Measurements from ENCODE around the gene COL4A5.
"Not testable (repeated sequence)": the region's sequence is repeated elsewhere in the genome, so short reads cannot be mapped to it uniquely, and the experiment has no call there.

The COL4A5 gene

GRCh38 chrX:108437349-108438109, 2.1 kb upstream of the COL4A5 start:
- Mint-ChIP-seq H3K4me3 (no peak overlapping the region), H3K27me3 (ENCODE audit: low read depth) (peaks cover 31% of the 10 kb centered on the region), H3K4me1 (ENCODE audit: low read depth) (no peaks in the 10 kb centered on the region), H3K36me3 (ENCODE audit: low read depth) (no peaks in the 10 kb centered on the region), H3K27ac (no peak overlapping the region), H3K9me3 (no peaks in the 10 kb centered on the region)

GRCh38 chrX:108438110-108438623, 1.5 kb upstream of the COL4A5 start, which contains the start of gene COL4A6:
COL4A6 (minus strand) TSS chrX:108438422; CDS start chrX:108438196, 226 bp downstream.
- H3K27ac Mint-ChIP-seq, result no peak within 1 kb of the TSS
- H3K27me3 Mint-ChIP-seq (ENCODE audit: low read depth), result peaks cover 31% of the 10 kb centered on the region
- H3K9me3 Mint-ChIP-seq, result no peaks in the 10 kb centered on the region
- H3K4me1 Mint-ChIP-seq (ENCODE audit: low read depth), result no peaks in the 10 kb centered on the region
- no peaks in the 10 kb centered on the region for H3K36me3 Mint-ChIP-seq (ENCODE audit: low read depth)
- H3K4me3 Mint-ChIP-seq, result no peak within 1 kb of the TSS

GRCh38 chrX:108439961-108440696, 491 bp downstream of the COL4A5 start:
- Mint-ChIP-seq H3K9me3 (no peaks in the 10 kb centered on the region), H3K27me3 (ENCODE audit: low read depth) (peaks cover 31% of the 10 kb centered on the region), H3K27ac (no peak overlapping the region), H3K4me3 (no peak overlapping the region), H3K4me1 (ENCODE audit: low read depth) (no peaks in the 10 kb centered on the region), H3K36me3 (ENCODE audit: low read depth) (no peaks in the 10 kb centered on the region)

- H3K9me3 Mint-ChIP-seq, result no peaks in the 10 kb centered on the region
- no peak overlapping the region for H3K27ac Mint-ChIP-seq
- no peaks in the 10 kb centered on the region for H3K4me1 Mint-ChIP-seq (ENCODE audit: low read depth)
- H3K27me3 Mint-ChIP-seq (ENCODE audit: low read depth), result peaks cover 24% of the 10 kb centered on the region
- H3K36me3 Mint-ChIP-seq (ENCODE audit: low read depth), result no peaks in the 10 kb centered on the region
- no peak overlapping the region for H3K4me3 Mint-ChIP-seq
Observed at GRCh38 chrX:108442901-108443464, 3.3 kb downstream of the COL4A5 start.

GRCh38 chrX:108447303-108447702, 7.7 kb downstream of the COL4A5 start:
- H3K36me3 Mint-ChIP-seq (ENCODE audit: low read depth), result no peaks in the 10 kb centered on the region
- H3K4me3 Mint-ChIP-seq, result no peak overlapping the region
- H3K27ac Mint-ChIP-seq, result no peak overlapping the region
- H3K27me3 Mint-ChIP-seq (ENCODE audit: low read depth), result no peaks in the 10 kb centered on the region
- no peaks in the 10 kb centered on the region for H3K9me3 Mint-ChIP-seq
- no peaks in the 10 kb centered on the region for H3K4me1 Mint-ChIP-seq (ENCODE audit: low read depth)

GRCh38 chrX:108453841-108454240, 14.2 kb downstream of the COL4A5 start:
- no peaks in the 10 kb centered on the region for H3K4me1 Mint-ChIP-seq (ENCODE audit: low read depth)
- H3K27ac Mint-ChIP-seq, result no peak overlapping the region
- no peaks in the 10 kb centered on the region for H3K27me3 Mint-ChIP-seq (ENCODE audit: low read depth)
- no peak overlapping the region for H3K4me3 Mint-ChIP-seq
- H3K9me3 Mint-ChIP-seq, result no peaks in the 10 kb centered on the region
- no peaks in the 10 kb centered on the region for H3K36me3 Mint-ChIP-seq (ENCODE audit: low read depth)

GRCh38 chrX:108456971-108457477, 17.4 kb downstream of the COL4A5 start:
- no peaks in the 10 kb centered on the region for H3K4me1 Mint-ChIP-seq (ENCODE audit: low read depth)
- H3K27me3 Mint-ChIP-seq (ENCODE audit: low read depth), result no peaks in the 10 kb centered on the region
- H3K36me3 Mint-ChIP-seq (ENCODE audit: low read depth), result no peaks in the 10 kb centered on the region
- no peaks in the 10 kb centered on the region for H3K9me3 Mint-ChIP-seq
- H3K27ac Mint-ChIP-seq, result no peak overlapping the region
- H3K4me3 Mint-ChIP-seq, result no peak overlapping the region

GRCh38 chrX:108464604-108465003, 25.0 kb downstream of the COL4A5 start:
- no peaks in the 10 kb centered on the region for H3K27me3 Mint-ChIP-seq (ENCODE audit: low read depth)
- no peaks in the 10 kb centered on the region for H3K4me1 Mint-ChIP-seq (ENCODE audit: low read depth)
- no peak overlapping the region for H3K4me3 Mint-ChIP-seq
- H3K27ac Mint-ChIP-seq, result no peak overlapping the region
- no peaks in the 10 kb centered on the region for H3K36me3 Mint-ChIP-seq (ENCODE audit: low read depth)
- H3K9me3 Mint-ChIP-seq, result no peaks in the 10 kb centered on the region

GRCh38 chrX:108468486-108468885, 28.8 kb downstream of the COL4A5 start:
- Mint-ChIP-seq H3K9me3 (no peaks in the 10 kb centered on the region), H3K4me1 (ENCODE audit: low read depth) (no peaks in the 10 kb centered on the region), H3K27me3 (ENCODE audit: low read depth) (no peaks in the 10 kb centered on the region), H3K27ac (no peak overlapping the region), H3K4me3 (no peak overlapping the region), H3K36me3 (ENCODE audit: low read depth) (no peaks in the 10 kb centered on the region)

- Mint-ChIP-seq H3K27me3 (ENCODE audit: low read depth) (no peaks in the 10 kb centered on the region), H3K4me3 (no peak overlapping the region), H3K27ac (no peak overlapping the region), H3K36me3 (ENCODE audit: low read depth) (no peaks in the 10 kb centered on the region), H3K9me3 (no peaks in the 10 kb centered on the region), H3K4me1 (ENCODE audit: low read depth) (no peaks in the 10 kb centered on the region)
Observed at GRCh38 chrX:108473979-108474378, 34.3 kb downstream of the COL4A5 start.

GRCh38 chrX:108481528-108481927, 41.9 kb downstream of the COL4A5 start:
- H3K9me3 Mint-ChIP-seq; H3K4me1 Mint-ChIP-seq (ENCODE audit: low read depth); H3K4me3 Mint-ChIP-seq; H3K27me3 Mint-ChIP-seq (ENCODE audit: low read depth); H3K27ac Mint-ChIP-seq; H3K36me3 Mint-ChIP-seq (ENCODE audit: low read depth): not testable (repeated sequence)

- no peaks in the 10 kb centered on the region for H3K9me3 Mint-ChIP-seq
- no peak overlapping the region for H3K27ac Mint-ChIP-seq
- no peaks in the 10 kb centered on the region for H3K36me3 Mint-ChIP-seq (ENCODE audit: low read depth)
- no peak overlapping the region for H3K4me3 Mint-ChIP-seq
- no peaks in the 10 kb centered on the region for H3K4me1 Mint-ChIP-seq (ENCODE audit: low read depth)
- H3K27me3 Mint-ChIP-seq (ENCODE audit: low read depth), result no peaks in the 10 kb centered on the region
Observed at GRCh38 chrX:108484251-108484650, 44.6 kb downstream of the COL4A5 start.

- Mint-ChIP-seq H3K4me3 (no peak overlapping the region), H3K4me1 (ENCODE audit: low read depth) (no peaks in the 10 kb centered on the region), H3K9me3 (no peaks in the 10 kb centered on the region), H3K27ac (no peak overlapping the region), H3K36me3 (ENCODE audit: low read depth) (no peaks in the 10 kb centered on the region), H3K27me3 (ENCODE audit: low read depth) (no peaks in the 10 kb centered on the region)
Observed at GRCh38 chrX:108485960-108486359, 46.3 kb downstream of the COL4A5 start.

- Mint-ChIP-seq H3K36me3 (ENCODE audit: low read depth) (no peaks in the 10 kb centered on the region), H3K27me3 (ENCODE audit: low read depth) (no peaks in the 10 kb centered on the region), H3K4me3 (no peak overlapping the region), H3K9me3 (no peaks in the 10 kb centered on the region), H3K27ac (no peak overlapping the region), H3K4me1 (ENCODE audit: low read depth) (no peaks in the 10 kb centered on the region)
Observed at GRCh38 chrX:108494406-108495090, 54.9 kb downstream of the COL4A5 start.
